Esophagus mucosa (tissue), 1 donor: Measurements from ENCODE around the gene RLN3. TPM values are rescaled to one million over a fixed set of nuclear protein-coding genes. Genes with fewer than 3 reads are reported as not detected.

Source experiments
- ATAC-seq: fragments of 200-7000 bp; cut with Tn5 transposase; one replicate; pipeline ENCODE4 v1.9.1; 2020
- total RNA-seq: library from RNA; stranded (reverse); gene quantifications from one replicate; pipeline ENCODE4 v1.2.4, GENCODE V29; 2023
- donor health status: DM: yes; HTN: yes; CAD: no.

The RLN3 gene
- total RNA-seq, 1 donor from 2014 or later: not detected

DNA sequence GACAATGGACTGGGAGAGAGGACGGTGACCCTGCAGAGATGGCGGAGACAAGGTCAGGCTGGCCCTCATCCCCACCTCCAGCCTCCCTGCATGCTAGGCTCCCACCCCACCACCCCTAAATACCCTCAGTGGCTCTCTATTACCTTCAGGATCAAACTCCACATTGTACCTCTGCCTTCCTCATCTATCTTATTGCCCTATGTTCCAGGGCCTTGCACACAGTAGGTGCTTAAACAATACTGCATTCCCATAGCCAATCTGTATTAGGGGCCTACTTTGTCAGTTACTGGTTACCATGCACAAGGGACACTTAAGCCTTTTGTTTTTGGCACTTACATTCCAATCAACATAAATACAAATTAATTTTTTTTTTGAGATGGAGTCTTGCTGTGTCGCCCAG, 27.4 kb downstream of the RLN3 start:
- ATAC-seq: no peak

DNA sequence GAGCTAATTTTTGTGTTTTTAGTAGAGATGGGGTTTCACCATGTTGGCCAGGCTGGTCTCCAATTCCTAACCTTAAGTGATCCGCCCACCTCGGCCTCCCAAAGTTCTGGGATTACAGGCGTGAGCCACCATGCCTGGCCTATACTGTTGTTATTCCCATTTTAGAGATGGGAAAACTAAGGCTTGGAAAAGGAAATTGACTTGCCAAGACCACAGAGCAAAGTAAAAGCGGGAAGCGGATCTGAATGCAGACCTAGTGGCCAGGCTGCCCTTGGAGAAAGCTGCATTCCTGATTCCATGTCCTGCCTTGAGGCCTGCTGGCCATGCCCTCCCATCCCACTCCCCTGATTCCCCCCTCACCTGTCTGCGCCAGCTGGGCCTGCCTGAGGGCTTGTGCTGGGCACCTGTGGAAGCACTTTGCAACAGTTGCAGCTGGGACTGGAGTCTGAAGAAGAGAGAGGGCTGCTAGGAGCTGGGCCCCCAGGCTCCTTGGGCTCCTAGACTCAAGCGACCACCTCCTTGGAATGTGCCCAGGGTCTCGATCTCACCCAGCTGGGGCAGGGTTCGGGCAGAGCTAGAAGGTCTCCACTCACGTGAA, 28.2 kb downstream of the RLN3 start:
- ATAC-seq: no peak

DNA sequence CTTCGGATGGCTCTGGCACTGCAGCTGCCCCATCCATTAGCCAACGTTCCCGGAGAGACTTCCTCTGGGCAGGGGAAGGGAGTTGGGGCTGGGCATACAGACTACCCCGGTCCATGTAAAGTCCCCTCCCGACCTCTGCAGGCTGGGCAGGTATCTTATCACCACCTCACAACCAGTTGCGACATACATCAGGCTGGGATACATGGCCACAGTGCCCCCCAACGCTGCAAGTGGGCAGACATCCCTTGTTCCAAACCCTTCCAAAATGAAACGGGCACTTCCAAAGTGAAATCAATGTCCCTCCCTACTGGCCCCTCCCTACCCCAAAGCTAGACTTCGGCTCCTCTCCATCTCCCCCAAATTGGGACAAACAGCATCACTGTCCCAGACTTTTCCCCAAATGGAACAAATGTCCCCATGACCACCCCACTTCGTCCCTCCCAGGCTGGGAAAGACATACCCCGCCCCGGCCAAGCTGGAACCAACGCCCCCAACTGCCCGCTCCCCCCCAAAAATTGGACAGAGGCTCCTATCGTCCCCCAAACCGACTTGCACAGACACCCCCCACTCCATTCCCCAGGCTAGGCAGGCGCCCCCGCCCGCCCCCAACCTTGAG, 28.9 kb downstream of the RLN3 start:
- ATAC-seq: no peak

DNA sequence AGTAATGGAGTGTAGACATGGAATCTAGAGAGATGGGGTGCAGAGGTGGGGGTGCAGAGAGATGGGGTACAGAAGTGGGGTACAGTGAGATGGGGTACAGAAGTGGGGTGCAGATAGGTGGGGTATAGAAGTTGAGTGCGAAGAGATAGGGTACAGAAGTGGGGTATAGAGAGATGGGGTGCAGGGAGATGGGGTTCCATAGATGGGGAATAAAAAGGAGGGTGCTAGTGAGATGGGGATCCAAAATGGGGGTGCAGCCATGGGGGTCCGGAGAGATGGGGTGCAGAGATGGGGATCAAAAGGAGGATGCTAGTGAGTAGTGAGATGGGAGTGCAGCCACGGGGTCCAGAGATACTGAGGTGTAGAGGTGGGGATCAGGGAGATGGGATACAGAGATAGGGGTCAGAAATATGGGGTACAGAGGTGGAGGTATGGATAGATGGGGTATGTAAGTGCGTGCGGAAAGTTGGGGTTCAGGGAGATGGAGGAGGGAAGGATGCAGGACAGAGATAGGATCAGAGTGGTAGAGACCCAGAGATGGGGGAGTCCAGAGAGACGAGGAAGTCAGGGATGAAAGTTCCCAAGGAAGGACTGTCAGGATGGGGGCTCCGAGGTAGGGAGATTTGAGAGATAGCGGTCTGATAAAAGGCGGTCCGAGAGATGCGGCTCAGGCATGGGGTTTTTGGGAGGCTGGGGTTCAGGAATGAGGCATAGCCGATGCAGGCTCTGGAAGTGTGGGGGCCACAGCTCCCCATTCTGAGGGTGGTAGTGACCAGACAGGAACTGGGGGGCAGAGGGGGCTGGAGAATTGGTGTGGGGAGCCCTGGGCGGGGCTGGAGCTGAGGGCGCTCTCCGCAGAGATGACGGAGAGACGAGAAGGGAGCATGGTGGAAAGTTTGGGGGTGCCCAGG, 30.5 kb downstream of the RLN3 start:
- ATAC-seq: no peak

DNA sequence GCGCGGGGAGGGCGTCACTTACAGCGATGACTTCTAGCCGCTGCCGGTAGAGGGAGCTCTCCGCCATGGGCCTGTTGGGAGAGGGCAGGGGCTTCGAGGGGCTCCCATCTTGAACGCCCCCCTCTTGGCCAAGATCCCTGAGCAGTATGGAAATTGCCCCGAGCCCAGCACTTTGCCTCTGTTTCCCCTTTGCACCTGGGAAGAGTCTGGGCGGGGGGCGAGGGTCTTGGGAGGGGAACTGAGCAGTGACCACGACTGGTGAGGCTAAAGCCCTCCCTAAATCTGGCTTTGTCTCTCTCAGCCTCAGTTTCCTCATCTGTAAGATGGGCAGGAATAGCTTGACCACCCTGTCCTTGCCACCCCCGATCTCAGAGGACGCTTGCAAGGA, 31.1 kb downstream of the RLN3 start:
- no peak for ATAC-seq

DNA sequence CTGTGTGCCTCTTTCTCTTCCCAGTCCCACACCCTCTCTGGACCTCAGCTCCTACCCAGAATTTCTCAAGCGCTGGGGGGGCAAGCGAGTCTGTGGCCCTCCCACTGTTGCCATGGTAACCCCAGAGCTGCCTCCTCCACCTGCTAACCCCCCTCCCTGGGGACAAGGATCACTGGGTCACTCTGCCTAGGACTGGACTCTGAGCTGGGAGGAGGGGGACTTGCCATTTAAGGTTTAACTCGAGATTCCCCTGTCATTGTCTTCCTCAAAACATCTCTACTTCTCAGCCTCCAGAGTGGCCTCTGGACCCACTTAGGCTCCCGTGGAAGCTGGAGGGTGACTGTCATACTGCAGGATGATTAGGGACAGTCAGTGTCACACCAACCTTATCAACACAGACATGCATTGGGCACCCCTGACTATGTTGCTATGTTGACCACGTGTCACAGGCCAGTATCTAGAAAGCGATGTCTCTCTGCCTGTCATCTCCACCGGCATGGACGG, 31.8 kb downstream of the RLN3 start:
- ATAC-seq: no peak

DNA sequence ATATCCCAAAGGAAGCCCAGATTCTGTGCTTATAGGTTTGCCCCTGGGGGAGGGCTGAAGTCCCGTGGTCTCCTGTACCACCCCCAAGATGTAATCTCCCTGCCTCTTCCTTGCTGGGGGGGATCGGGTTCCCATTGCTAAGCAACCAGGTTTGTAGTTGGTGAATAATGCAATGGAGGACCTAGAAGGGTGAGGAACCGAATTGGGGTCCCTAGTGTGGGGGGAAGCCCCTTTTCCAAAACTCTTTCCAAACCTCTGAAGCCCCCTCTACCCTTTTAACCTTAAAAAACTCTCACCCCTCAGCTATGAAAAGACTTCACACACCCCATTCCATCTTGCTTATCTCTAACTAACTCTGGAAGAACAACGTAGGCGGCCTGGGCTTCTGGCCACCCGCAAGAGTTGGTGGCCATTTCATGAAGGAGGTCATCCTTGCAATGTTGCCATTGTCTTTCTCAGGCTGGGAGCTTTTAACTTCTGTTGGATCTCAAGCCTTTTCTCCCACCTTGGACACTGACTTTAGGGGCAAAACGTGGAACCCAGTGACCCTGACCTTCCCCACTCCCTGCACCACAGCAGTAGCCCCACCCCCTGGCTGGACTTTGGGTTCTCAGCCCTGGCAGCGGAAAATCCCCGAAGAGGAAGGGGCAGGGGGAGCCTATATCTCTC, 33.3 kb downstream of the RLN3 start:
- no peak for ATAC-seq

DNA sequence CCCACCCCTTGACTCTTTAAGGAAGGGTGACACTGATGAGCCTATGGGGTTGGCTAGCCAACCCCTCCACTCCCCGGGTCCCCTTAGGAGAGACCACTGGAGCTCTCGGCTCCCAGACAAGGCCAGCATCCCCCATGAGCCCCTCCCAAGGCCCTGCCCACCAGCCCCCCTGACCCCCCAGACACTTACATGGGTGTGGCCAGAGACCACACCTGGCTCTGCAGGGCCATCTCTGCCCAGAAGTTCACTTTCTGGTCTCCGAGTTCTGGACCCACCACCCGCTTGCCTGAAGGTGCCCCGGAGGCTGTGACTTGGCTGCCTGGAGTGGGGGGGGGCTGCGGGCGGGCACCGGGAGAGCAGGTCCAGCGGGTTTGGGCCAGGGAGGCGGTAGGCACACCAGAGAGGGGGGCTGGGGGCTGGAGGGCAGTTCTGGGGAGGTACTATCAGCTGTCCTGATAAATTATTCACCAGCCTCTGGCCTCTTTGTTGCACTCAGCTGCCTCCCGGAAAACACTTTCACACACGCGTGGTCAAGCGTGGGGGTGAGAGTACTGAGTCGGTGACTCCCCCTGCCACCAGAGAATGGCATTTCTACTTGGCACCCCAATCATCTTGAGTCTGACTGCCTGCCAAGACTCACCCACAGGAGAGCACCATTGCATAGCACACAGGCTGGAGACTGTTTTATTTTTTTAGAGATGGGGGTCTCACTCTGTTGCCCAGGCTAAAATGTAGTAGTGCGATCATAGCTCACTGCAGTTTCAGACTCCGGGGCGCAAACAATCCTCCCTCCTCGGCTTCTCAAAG, 34.0 kb downstream of the RLN3 start, which contains the start of gene PALM3:
TSS of gene PALM3 (minus strand) at position 326 of the 807 bp plus-strand sequence. CDS start at position 230, 96 bp downstream.
- peak; percentile 21 for ATAC-seq

DNA sequence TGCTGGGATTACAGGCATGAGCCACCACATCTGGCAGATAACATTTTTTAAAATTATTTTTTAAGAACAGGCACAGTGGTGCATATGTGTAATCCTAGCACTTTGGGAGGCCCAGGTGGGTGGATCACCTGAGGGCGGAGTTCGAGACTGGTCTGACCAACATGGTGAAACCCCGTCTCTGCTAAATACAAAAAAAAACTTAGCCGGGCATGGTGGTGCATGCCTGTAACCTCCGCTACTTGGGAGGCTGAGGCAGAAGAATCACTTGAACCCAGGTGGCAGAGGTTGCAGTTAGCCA, 34.6 kb downstream of the RLN3 start:
- no peak for ATAC-seq

DNA sequence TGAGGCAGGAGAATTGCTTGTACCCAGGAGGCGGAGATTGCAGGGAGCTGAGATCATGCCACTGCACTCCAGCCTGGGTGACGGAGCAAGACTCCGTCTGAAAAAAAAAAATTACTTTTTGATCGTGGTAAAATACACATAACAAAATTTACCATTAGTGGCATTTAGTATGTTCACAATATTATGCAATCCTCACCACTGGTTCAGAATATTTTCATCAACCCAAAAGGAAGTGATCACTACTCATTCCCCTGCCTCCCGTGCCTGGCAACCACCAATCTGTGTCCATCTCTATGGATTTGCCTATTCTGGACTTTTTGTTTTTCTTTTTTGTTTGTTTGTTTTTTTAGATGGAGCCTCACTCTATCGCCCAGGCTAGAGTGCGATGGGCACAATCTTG, 35.2 kb downstream of the RLN3 start:
- no peak for ATAC-seq

DNA sequence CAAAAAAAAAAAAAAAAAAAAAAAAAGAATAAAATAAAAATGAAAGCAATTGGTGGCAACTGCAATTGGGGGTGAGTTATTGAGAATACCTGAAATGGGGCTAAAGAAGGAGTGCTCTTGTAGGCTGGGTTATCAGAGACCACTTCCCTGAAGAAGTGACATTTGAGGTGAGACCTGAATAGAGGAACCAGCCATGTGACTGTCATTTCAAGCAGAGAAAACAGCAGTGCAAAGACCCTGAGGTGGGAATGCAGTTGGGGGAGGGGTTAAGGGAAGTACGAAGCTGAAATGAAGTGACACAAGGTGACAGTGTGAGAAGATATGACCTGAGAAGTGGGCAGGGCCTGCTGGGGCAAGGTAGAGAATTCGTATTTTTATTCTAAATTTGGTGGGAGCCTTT, 38.2 kb downstream of the RLN3 start:
- ATAC-seq: no peak

DNA sequence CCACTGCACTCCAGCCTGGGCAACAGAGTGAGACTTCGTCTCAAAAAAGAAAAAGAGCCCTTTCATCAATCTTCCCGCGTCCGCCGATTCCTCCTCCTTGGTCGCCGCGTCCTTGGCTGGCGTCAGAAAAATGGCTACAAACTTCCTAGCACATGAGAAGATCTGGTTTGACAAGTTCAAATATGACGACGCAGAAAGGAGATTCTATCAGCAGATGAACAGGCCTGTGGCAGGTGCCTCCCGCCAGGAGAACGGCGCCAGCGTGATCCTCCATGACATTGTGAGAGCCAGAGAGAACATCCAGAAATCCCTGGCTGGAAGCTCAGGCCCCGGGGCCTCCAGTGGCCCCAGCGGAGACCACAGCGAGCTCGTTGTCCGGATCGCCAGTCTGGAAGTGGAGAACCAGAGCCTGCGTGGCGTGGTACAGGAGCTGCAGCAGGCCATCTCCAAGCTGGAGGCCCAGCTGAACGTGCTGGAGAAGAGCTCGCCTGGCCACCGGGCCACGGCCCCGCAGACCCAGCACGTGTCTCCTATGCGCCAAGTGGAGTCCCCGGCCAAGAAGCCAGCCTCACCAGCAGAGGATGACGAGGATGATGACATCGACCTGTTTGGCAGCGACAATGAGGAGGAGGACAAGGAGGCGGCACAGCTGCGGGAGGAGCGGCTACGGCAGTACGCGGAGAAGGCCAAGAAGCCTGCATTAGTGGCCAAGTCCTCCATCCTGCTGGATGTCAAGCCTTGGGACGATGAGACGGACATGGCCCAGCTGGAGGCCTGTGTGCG, 42.5 kb downstream of the RLN3 start:
- ATAC-seq: no peak

DNA sequence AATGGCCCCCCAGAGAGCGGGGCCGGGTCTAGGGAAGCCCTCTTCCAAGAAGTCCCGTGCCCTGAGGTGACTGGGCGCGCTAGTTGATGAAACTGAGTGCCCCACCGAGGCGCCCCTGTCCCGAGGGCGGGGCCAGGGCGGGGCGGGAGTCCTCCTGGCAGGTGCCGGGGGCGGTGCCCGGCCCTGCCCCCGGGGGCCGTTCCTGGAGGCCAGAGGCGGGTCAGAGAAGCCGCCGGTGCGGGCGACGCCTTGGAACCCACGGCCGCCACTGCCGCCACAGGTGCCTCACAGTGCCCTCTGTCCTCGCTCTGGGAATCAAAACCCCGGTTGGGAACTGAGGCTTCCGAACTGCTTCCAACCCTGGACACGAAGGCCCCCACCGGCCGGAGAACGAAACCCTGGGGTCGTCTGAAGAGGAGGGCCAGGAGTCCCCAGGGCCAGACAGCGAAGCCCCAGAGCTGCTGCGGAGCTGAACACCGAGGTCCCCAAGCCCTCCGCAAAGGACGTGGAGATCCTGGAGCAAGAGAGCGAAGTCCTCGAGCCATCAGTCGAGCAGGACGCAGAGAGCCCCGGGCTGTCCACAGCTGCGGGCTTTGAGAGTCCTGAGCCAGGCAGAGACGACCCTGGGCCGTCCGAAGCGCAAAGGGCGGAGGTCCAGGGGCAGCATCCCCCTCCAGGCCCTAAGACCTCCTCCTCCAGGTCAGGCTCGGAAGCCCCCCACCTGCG, 44.8 kb downstream of the RLN3 start, which contains the start of gene MISP3:
TSS of gene MISP3 (plus strand) at position 252 of the 726 bp plus-strand sequence. CDS start 524 bp downstream, outside the sequence.
- peak; percentile 30 for ATAC-seq

DNA sequence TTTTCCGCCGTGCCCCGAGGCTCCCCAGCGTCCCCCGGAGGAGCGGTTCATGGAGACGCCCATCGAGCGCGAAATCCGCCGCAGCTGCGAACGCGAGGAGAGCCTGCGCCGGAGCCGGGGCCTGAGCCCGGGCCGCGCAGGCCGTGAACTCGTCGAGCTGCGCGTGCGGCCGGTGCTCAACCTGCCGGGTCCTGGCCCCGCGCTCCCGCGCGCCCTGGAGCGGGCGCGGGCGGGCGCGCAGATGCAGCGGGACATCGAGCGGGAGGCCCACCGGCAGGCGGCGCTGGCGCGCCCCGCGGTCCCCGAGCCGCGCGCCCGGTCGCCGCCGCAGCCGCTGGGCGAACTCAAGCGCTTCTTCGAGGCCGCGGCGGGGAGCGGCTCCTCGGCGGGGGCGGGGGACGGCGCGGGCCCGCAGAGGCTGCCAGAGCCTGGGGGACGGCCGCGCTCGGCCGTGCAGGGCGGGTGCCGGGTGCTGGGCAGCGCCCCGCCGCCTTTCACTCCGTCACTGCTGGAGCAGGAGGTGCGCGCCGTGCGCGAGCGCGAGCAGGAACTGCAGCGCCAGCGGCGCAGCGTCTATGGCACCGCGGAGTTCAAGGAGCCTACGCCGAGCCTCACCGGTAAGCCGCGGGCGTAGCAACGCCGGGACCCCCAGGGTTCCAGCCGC, 45.4 kb downstream of the RLN3 start:
- ATAC-seq: peak; percentile 66

DNA sequence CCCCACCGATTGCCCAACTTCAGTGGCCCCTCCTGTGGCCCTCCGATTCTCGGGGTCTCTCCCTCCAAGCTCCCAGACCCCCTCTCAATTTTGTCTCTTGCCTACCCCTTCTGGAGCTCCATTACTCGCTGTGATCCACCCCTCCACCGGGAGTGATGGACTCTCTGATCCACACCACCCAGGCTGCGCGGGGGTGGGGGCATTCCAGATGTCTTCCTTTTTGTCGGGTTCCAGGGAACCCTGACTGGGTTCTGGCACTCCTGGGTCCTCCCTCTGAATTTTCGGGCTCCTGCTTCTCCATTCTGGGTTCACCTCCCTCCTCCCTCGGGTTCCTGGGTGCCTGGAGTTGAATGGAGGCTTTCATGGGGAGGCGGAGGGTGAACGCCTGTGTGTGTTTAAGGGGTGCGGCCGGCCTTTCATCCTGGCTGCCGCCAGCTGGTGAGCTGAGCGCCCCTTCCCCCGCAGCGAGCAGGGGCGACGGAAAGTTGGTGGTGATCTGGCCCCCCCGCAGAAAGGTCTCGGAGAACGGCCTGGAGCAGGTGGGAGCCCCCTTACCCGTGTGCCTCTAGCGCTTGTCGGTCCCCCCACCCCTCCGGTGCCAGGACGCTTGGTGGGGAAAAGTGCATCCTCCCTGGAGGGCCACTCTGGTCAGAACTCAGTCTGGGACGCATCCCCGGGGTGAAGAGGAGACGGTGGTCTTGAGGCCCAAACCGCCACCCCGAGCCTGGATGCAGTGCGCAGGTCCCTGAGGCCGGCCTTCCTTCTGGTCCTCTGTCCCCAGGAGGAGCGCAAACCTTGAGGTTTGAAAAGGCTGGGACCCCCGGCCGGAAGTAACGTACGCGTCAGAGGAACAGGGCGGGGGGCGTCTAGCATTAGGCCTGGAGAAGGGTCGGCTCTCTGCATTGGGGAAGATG, 46.2 kb downstream of the RLN3 start:
- ATAC-seq: peak; percentile 41

DNA sequence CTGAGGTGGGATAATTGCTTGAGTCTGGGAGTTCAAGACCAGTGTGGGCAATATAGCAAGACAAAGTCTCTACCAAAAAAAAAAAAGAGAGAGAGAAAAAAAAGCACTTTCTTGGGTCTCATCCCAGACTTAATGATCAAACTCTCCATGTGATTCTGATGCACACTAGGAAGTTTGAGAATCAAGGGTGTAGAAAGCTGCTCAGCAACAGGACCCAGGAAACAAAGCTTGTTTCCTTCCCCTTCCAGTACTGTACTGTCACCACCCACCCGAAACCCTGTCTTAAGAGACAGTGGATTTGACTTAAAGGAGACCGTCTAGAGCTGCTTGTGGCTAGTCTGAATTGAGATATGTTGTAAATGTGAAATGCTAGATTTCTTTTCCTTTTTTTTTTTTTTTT, 50.5 kb downstream of the RLN3 start:
- no peak for ATAC-seq
